DOHH2 (cell line): Measurements from ENCODE around the gene KIRREL3.

Experiments used
- H3F3A ChIP-seq: fragments of 200-600 bp; sonication (generic), shearing (Covaris generic); 2 replicates; pipeline ENCODE4 v1.6.0; 2016; ENCODE audit warnings: antibody characterized with exemption, mild to moderate bottlenecking; ENCODE audit not compliant: control insufficient read depth, insufficient read depth
- H3K27ac ChIP-seq: fragments of 200-600 bp; sonication (generic); 2 replicates; pipeline ENCODE4 v1.5.1; 2014; ENCODE audit warnings: low read depth, mild to moderate bottlenecking, low read length, moderate library complexity
- H3K27me3 ChIP-seq: fragments of 200-600 bp; sonication (generic); 2 replicates; pipeline ENCODE4 v1.6.1; 2014; ENCODE audit warnings: mild to moderate bottlenecking, low read length, mixed read lengths; ENCODE audit not compliant: control insufficient read depth
- H3K36me3 ChIP-seq: fragments of 200-600 bp; sonication (generic); 2 replicates; pipeline ENCODE4 v1.6.1; 2014; ENCODE audit warnings: mild to moderate bottlenecking, low read length, moderate library complexity, mixed read lengths; ENCODE audit not compliant: control insufficient read depth
- H3K4me1 ChIP-seq: fragments of 200-600 bp; sonication (generic); 2 replicates; pipeline ENCODE4 v1.6.1; 2014; ENCODE audit warnings: mild to moderate bottlenecking, low read length, mixed read lengths; ENCODE audit not compliant: control insufficient read depth
- H3K4me2 ChIP-seq: fragments of 200-600 bp; sonication (generic); 2 replicates; pipeline ENCODE4 v1.6.0; 2014; ENCODE audit warnings: mild to moderate bottlenecking, low read length, moderate library complexity
- H3K4me3 ChIP-seq: fragments of 200-600 bp; sonication (generic); 2 replicates; pipeline ENCODE4 v1.5.1; 2014; ENCODE audit warnings: mild to moderate bottlenecking, low read length, mixed read lengths
- H3K79me2 ChIP-seq: fragments of 200-600 bp; sonication (generic); 2 replicates; pipeline ENCODE4 v1.6.1; 2014; ENCODE audit warnings: mild to moderate bottlenecking, low read length, mixed read lengths; ENCODE audit not compliant: control insufficient read depth
- H3K9me2 ChIP-seq: fragments of 200-600 bp; sonication (generic); replicated peaks from 2 replicates; pipeline ENCODE4 v1.6.1; 2014; ENCODE audit warnings: mild to moderate bottlenecking, low read length, mixed read lengths; ENCODE audit not compliant: control insufficient read depth
- H3K9me3 ChIP-seq: fragments of 200-600 bp; sonication (generic); 2 replicates; pipeline ENCODE4 v1.6.1; 2014; ENCODE audit warnings: antibody characterized with exemption, low read length, mixed read lengths; ENCODE audit not compliant: control insufficient read depth, insufficient read depth
- H4K20me1 ChIP-seq: fragments of 200-600 bp; sonication (generic); 2 replicates; pipeline ENCODE4 v1.6.0; 2014; ENCODE audit warnings: low read depth, mild to moderate bottlenecking, antibody characterized with exemption, low read length, moderate library complexity; ENCODE audit not compliant: control insufficient read depth, insufficient read depth
- EZH2phosphoT487 ChIP-seq: fragments of 200-600 bp; sonication (generic); IDR thresholded peaks from 2 replicates; pipeline ENCODE4 v1.6.1; 2017; ENCODE audit warnings: borderline replicate concordance, mild to moderate bottlenecking, antibody characterized with exemption, low read length, moderate library complexity, mixed read lengths
- TF ChIP-seq, protein P1 (sequence below): fragments of 200-600 bp; sonication (generic); IDR thresholded peaks from one replicate; pipeline ENCODE4 v1.5.1; 2014; ENCODE audit warnings: antibody characterized with exemption, mild to moderate bottlenecking, low read depth, low read length; ENCODE audit not compliant: poor library complexity, severe bottlenecking

KIRREL3 gene

DNA sequence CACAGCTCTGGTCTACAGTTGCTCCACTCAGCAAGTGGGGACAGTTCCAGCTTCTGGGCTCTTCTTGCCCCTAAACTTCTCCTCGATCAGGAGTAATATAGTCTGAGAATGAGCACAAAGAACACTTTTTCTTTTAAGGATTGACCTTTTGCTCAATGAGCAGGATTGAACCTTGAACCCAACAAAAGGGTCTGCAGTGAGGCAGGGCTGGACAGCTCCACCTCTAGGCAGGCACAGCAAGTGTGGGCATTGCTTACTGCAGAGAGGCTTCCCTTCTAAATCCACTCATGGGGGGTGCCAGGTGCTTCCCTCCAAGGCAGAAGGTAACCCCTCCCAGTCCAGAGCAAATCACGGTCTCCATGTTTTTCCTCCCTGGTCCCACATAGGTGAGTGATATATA is 365.6 kb downstream of the KIRREL3 start:
- H3K9me2 ChIP-seq: no peaks in the 10 kb centered on the region
- H4K20me1 ChIP-seq: no peaks in the 10 kb centered on the region
- H3K9me3 ChIP-seq: no peaks in the 10 kb centered on the region
- H3K4me1 ChIP-seq: no peaks in the 10 kb centered on the region
- no peaks in the 10 kb centered on the region for H3F3A ChIP-seq
- H3K4me3 ChIP-seq: no peak overlapping the region
- TF ChIP-seq EZH2phosphoT487: no peak
- TF ChIP-seq, protein P1, sequence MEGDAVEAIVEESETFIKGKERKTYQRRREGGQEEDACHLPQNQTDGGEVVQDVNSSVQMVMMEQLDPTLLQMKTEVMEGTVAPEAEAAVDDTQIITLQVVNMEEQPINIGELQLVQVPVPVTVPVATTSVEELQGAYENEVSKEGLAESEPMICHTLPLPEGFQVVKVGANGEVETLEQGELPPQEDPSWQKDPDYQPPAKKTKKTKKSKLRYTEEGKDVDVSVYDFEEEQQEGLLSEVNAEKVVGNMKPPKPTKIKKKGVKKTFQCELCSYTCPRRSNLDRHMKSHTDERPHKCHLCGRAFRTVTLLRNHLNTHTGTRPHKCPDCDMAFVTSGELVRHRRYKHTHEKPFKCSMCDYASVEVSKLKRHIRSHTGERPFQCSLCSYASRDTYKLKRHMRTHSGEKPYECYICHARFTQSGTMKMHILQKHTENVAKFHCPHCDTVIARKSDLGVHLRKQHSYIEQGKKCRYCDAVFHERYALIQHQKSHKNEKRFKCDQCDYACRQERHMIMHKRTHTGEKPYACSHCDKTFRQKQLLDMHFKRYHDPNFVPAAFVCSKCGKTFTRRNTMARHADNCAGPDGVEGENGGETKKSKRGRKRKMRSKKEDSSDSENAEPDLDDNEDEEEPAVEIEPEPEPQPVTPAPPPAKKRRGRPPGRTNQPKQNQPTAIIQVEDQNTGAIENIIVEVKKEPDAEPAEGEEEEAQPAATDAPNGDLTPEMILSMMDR: no peak
- no peak overlapping the region for H3K4me2 ChIP-seq
- H3K27me3 ChIP-seq: 0 out of 2 replicates have a peak, but pooled peaks cover 3% of the 10 kb centered on the region
- no peaks in the 10 kb centered on the region for H3K36me3 ChIP-seq
- H3K27ac ChIP-seq: no peak overlapping the region
- H3K79me2 ChIP-seq: no peaks in the 10 kb centered on the region

DNA sequence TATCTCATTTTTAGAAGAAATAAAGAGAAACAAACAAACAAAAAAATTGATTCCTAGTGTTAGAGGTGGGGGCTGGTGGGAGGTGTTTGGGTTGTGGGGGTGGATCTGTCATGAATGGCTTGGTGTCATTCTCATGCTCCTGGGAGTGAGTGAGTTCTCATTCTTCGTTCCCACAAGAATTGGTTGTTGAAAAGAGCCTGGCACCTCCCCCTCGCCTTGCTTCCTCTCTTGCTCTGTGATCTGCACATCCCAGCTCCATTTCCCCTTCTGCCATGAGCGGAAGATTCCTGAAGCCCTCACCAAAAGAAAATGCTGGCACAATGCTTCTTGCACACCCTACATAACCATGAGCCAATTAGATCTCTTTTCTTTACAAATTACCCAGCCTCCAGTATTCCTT is 367.2 kb downstream of the KIRREL3 start:
- Histone ChIP-seq H3F3A (no peaks in the 10 kb centered on the region), H4K20me1 (no peaks in the 10 kb centered on the region), H3K4me3 (no peak overlapping the region), H3K36me3 (no peaks in the 10 kb centered on the region), H3K9me2 (no peaks in the 10 kb centered on the region), H3K79me2 (no peaks in the 10 kb centered on the region), H3K9me3 (no peaks in the 10 kb centered on the region), H3K27me3 (no peaks in the 10 kb centered on the region), H3K27ac (no peak overlapping the region), H3K4me2 (no peak overlapping the region), H3K4me1 (no peaks in the 10 kb centered on the region)
- TF ChIP-seq, protein P1: no peak
- no peak for TF ChIP-seq EZH2phosphoT487

DNA sequence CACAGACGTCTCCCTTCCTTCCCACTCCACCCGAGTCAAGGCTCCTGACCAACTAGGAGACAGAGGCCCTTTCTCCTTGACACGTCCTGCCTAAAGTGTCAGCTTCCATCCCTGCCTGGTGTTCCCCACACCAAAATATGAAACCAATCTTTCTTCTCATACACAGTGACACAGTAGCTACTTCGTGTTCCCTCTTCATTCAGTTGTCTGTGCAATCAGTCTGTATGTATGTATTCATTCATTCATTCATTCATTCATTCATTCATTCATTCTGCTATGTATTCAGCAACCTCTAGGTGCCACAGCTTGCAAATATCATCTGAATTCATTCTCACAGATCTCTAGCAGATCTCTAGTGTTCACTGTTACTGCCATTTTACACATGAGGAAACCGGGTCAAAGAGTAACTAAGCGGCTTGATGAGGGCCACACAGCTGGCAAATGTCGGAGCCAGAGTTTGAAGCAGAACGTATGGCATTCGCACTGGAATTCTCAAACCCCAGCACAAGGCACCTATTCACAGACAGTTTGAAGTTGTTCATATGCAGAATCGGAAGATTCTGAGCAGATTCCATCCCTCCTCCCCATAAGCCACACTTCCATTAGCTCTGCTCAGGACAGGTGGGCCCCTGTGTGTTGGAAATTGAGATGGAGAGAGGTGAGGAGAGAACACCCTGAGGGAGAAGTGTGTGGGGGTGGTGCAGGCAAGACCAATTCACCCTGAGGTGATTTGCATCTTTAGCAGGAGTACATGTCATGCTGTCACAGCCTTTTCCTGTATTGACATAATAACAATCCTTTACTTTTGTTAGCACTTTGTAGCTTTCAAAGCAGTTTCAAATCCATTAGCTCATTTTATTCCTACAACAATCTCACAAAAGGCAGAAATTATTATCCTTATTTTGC is 369.4 kb downstream of the KIRREL3 start:
- H3K4me3 ChIP-seq: no peak overlapping the region
- H4K20me1 ChIP-seq: no peaks in the 10 kb centered on the region
- TF ChIP-seq, protein P1: no peak
- TF ChIP-seq EZH2phosphoT487: no peak
- no peak overlapping the region for H3K4me2 ChIP-seq
- H3K4me1 ChIP-seq: no peaks in the 10 kb centered on the region
- H3K9me2 ChIP-seq: no peaks in the 10 kb centered on the region
- no peaks in the 10 kb centered on the region for H3F3A ChIP-seq
- no peaks in the 10 kb centered on the region for H3K27me3 ChIP-seq
- no peak overlapping the region for H3K27ac ChIP-seq
- H3K36me3 ChIP-seq: no peaks in the 10 kb centered on the region
- H3K9me3 ChIP-seq: no peaks in the 10 kb centered on the region
- H3K79me2 ChIP-seq: no peaks in the 10 kb centered on the region
